Fibroblast of the aortic adventitia (primary cell): ENCODE results near the gene IFRD2. TPM values are rescaled to one million over a fixed set of nuclear protein-coding genes. Genes with fewer than 3 reads are reported as not detected.
"Not testable (repeated sequence)": the region's sequence is repeated elsewhere in the genome, so short reads cannot be mapped to it uniquely, and the experiment has no call there.

Experiments
- DNase-seq: peaks from one replicate; pipeline ENCODE4 v3.0.0-alpha.2; 2010; ENCODE audit warnings: low read depth
- H3K4me3 ChIP-seq: 2 replicates; pipeline ENCODE4 v1.5.1; 2011; ENCODE audit warnings: low read depth, mild to moderate bottlenecking, control low read depth, low read length, moderate library complexity
- total RNA-seq: library from RNA; depleted of rRNA; stranded (reverse); fragments of >200 nt; gene quantifications from 2 replicates; pipeline ENCODE4 v1.2.3, GENCODE V29; 2012; ENCODE audit warnings: low replicate concordance
- TF ChIP-seq, protein P1 (sequence below): IDR thresholded peaks from 2 replicates; pipeline ENCODE4 v1.5.1; 2011; ENCODE audit warnings: mild to moderate bottlenecking, low read length, control low read depth, inconsistent platforms; ENCODE audit not compliant: insufficient read depth

IFRD2 gene
- total RNA-seq, 1 donor: 72.7 TPM

DNA sequence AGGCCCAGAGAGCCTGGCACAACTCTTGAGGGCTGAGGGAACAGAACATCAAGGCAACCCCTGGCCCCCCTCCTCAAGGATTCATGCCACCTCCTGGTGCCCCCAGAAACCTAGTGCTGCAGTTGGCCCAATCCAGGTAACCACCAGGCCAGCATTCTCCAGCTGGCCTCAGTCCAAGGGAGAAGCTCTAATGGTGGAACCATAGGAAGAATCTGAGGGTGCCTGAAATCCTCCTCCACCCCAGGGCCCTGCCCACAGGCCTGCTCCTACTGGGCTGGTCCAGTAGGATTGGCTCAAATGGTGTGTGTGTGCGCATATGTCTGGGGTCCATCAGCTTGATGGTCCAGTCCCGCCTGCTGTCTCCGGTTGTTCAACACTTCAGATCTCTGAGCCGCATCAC, 22.6 kb upstream of the IFRD2 start:
- TF ChIP-seq, protein P1, sequence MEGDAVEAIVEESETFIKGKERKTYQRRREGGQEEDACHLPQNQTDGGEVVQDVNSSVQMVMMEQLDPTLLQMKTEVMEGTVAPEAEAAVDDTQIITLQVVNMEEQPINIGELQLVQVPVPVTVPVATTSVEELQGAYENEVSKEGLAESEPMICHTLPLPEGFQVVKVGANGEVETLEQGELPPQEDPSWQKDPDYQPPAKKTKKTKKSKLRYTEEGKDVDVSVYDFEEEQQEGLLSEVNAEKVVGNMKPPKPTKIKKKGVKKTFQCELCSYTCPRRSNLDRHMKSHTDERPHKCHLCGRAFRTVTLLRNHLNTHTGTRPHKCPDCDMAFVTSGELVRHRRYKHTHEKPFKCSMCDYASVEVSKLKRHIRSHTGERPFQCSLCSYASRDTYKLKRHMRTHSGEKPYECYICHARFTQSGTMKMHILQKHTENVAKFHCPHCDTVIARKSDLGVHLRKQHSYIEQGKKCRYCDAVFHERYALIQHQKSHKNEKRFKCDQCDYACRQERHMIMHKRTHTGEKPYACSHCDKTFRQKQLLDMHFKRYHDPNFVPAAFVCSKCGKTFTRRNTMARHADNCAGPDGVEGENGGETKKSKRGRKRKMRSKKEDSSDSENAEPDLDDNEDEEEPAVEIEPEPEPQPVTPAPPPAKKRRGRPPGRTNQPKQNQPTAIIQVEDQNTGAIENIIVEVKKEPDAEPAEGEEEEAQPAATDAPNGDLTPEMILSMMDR: no peak
- no peak overlapping the region for H3K4me3 ChIP-seq
- no peak for DNase-seq

GRCh38 chr3:50314342-50314741, 22.1 kb upstream of the IFRD2 start:
- H3K4me3 ChIP-seq: no peak overlapping the region
- TF ChIP-seq, protein P1: no peak
- DNase-seq: no peak

DNA sequence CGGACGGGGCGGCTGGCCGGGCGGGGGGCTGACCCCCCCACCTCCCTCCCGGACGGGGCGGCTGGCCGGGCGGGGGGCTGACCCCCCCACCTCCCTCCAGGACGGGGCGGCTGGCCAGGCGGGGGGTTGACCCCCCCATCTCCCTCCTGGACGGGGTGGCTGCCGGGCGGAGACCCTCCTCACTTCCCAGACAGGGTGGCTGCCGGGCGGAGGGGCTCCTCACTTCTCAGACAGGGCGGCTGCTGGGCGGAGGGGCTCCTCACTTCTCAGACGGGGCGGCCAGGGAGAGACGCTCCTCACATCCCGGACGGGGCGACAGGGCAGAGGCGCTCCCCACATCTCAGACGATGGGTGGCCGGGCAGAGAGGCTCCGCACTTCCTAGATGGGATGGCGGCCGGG, 19.8 kb upstream of the IFRD2 start:
- H3K4me3 ChIP-seq, DNase-seq: not testable (repeated sequence)

DNA sequence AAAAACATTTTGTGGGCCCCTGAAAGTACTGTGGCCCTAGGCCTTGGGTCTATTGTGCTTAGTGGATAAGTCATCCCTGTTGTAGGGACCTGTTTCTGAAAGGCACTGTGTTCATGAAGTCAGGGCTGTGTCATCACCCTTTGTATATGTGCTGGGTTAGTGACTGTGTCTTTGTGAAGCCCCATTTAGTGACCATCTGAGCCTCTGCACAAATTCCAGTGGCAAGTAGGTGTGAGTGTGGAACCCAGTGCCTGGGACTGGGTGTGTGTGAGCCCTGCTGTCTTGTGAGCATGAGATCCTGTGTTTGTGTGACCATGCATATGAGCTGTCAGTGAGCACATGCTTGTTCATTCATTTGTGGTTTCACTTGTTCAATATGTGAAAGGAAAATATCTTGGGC, 12.4 kb upstream of the IFRD2 start:
- H3K4me3 ChIP-seq: no peak overlapping the region
- no peak for DNase-seq
- TF ChIP-seq, protein P1: no peak

GRCh38 chr3:50303013-50303815, 11.0 kb upstream of the IFRD2 start, which contains the start of gene HYAL1:
Gene HYAL1 (minus strand): TSS chr3:50303574. CDS start chr3:50302956, 618 bp downstream.
- peak; percentile 30 for DNase-seq
- no peak within 1 kb of the TSS for H3K4me3 ChIP-seq
- TF ChIP-seq, protein P1: no peak

- no peak for DNase-seq
- TF ChIP-seq, protein P1: no peak
- H3K4me3 ChIP-seq: no peak overlapping the region
Observed at GRCh38 chr3:50302095-50303012, 10.1 kb upstream of the IFRD2 start.

- no peak for DNase-seq
- H3K4me3 ChIP-seq: no peak overlapping the region
- TF ChIP-seq, protein P1: no peak
Observed at GRCh38 chr3:50300681-50301254, 8.5 kb upstream of the IFRD2 start.
